CD1c-positive myeloid dendritic cell (primary cell): ENCODE data around the gene UTP20.

ENCODE experiments used
- DNase-seq: peaks from one replicate; pipeline ENCODE4 v3.0.0-alpha.2; 2016; ENCODE audit errors: extremely low spot score

UTP20 gene

GRCh38 chr12:101280006-101280505 is at the start of gene UTP20:
TSS of gene UTP20 (plus strand) at chr12:101280105. CDS start at chr12:101280283, 178 bp downstream.
- peak; percentile 96 for DNase-seq

- DNase-seq = no peak
Observed at GRCh38 chr12:101230547-101230946, 49.4 kb upstream of the UTP20 start.

- DNase-seq = no peak
Observed at GRCh38 chr12:101231636-101232035, 48.3 kb upstream of the UTP20 start.

- no peak for DNase-seq
Observed at GRCh38 chr12:101235686-101236085, 44.2 kb upstream of the UTP20 start.

- DNase-seq = no peak
Observed at GRCh38 chr12:101238306-101238705, 41.6 kb upstream of the UTP20 start.

GRCh38 chr12:101238800-101239329 is 41.0 kb upstream of the UTP20 start:
- no peak for DNase-seq

GRCh38 chr12:101243074-101243473 is 36.8 kb upstream of the UTP20 start:
- DNase-seq = no peak

- no peak for DNase-seq
Observed at GRCh38 chr12:101243616-101244015, 36.3 kb upstream of the UTP20 start.

- DNase-seq = no peak
Observed at GRCh38 chr12:101256266-101256665, 23.6 kb upstream of the UTP20 start.

GRCh38 chr12:101257357-101257756 is 22.5 kb upstream of the UTP20 start:
- no peak for DNase-seq

GRCh38 chr12:101267111-101267510 is 12.8 kb upstream of the UTP20 start:
- no peak for DNase-seq

GRCh38 chr12:101276433-101276832 is 3.5 kb upstream of the UTP20 start:
- DNase-seq = no peak

- DNase-seq = no peak
Observed at GRCh38 chr12:101277443-101277842, 2.5 kb upstream of the UTP20 start.

GRCh38 chr12:101287357-101287756 is 7.5 kb downstream of the UTP20 start:
- DNase-seq = no peak

- no peak for DNase-seq
Observed at GRCh38 chr12:101297661-101298060, 17.8 kb downstream of the UTP20 start.

GRCh38 chr12:101298426-101298825 is 18.5 kb downstream of the UTP20 start:
- DNase-seq = no peak

- no peak for DNase-seq
Observed at GRCh38 chr12:101299346-101299745, 19.4 kb downstream of the UTP20 start.

GRCh38 chr12:101299931-101300330 is 20.0 kb downstream of the UTP20 start:
- DNase-seq = no peak

GRCh38 chr12:101302741-101303140 is 22.8 kb downstream of the UTP20 start:
- DNase-seq = no peak

- no peak for DNase-seq
Observed at GRCh38 chr12:101305226-101305779, 25.4 kb downstream of the UTP20 start.

GRCh38 chr12:101305794-101306193 is 25.9 kb downstream of the UTP20 start:
- no peak for DNase-seq

- DNase-seq = no peak
Observed at GRCh38 chr12:101322480-101322879, 42.6 kb downstream of the UTP20 start.

- no peak for DNase-seq
Observed at GRCh38 chr12:101323255-101323654, 43.4 kb downstream of the UTP20 start.

GRCh38 chr12:101325590-101325989 is 45.7 kb downstream of the UTP20 start:
- no peak for DNase-seq
